GM15510 (cell line): ENCODE results near the gene SHISA6.

ENCODE experiments used
- POLR2A ChIP-seq: IDR thresholded peaks from 3 replicates; pipeline ENCODE4 v1.6.1; 2011; ENCODE audit warnings: borderline replicate concordance; ENCODE audit not compliant: insufficient read length; ENCODE audit errors: extremely low read depth

Gene SHISA6

DNA sequence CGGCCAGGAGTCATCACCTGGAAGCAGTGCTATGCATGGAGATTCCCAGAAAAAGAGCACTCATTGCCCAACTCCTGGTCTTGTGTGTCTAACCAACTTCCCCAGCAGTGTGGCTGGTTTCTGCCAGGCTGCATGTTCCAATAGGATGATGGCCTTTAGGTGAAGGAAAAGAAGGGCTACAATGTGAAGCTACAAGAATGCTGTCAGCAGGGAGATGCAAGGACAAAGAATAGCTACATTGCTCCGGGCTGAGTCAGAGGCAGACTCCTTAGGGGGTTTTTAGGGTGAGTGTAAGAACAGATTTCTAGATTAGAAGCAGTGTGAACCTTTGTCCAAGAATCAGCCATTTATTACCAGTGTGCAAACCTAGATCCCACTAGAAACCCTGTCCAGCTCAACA lies 294.2 kb downstream of the SHISA6 start:
- no peak for TF ChIP-seq POLR2A

DNA sequence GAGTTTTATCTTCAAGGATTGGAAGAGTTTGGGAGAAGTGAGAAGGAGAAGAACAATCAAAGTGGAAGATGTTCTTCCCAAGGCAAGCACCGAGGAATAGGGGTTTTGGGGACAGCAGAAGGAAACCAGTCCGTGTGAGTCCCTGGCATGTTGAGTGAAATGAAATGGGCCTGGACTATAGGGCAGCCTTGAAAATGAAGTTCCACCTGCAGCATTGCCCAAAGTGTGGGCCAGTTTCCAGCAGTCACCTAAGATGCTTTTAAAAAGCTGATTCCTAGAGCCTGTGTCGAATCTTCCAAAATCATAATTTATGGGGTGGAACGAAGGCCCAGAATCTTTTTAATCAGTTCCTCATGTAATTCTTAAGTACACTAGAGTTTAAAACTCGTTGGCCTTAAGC lies 297.4 kb downstream of the SHISA6 start:
- no peak for TF ChIP-seq POLR2A

DNA sequence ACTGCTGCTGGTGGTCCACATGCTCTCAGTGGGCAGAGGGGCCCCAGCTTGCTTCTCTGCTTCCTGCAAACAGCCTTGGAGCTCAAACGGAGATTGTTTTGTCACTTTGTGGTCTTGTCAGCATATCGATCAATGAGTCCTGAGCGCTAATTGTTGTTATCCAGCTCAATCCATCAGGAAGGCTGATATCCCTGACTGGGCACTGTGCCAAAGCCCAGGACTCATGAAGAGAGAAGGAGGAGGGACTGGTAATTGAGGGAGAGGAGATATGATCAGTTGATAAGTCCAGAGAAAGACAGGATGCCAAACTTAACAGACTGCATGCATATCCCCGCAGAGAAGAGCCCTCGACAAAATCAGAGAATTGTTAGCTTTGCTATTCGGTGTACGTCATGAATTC lies 298.6 kb downstream of the SHISA6 start:
- no peak for TF ChIP-seq POLR2A

DNA sequence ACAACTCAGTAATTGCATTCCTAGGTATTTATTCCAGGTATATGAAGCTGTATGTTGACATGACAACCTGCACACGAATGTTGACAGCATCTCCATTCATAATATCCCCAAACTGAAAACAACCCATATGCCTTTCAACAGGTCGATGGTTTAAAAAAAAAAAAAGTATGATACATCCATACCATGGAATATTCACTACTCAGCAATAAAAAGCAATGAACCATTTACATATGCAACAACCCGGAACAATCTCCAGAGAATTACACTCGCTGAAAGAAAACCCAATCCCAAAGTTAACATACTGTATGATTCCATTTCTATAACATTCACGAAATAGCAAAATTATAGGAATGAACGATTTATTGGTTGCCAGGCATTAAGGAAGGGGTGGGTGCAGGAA lies 304.0 kb downstream of the SHISA6 start:
- TF ChIP-seq POLR2A, result no peak

DNA sequence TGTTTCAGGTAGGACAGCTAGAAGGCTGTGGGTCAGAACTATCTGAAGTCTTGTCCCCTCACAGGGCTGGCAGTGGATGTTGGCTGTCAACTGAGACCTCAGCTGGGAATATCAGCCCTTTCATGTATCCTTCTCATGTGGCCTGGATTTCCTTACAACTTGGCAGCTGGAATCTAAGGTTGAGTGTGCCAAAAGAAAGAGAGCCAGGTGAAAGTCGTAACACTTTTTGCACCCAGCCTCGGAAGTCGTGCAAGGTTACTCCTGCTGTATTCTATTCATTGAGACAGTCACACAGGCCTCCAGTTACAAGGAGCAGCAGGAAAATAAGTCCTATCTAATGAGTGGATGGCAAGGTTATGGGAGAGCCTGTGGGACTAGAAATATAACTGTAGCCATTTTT lies 304.7 kb downstream of the SHISA6 start:
- TF ChIP-seq POLR2A, result no peak

DNA sequence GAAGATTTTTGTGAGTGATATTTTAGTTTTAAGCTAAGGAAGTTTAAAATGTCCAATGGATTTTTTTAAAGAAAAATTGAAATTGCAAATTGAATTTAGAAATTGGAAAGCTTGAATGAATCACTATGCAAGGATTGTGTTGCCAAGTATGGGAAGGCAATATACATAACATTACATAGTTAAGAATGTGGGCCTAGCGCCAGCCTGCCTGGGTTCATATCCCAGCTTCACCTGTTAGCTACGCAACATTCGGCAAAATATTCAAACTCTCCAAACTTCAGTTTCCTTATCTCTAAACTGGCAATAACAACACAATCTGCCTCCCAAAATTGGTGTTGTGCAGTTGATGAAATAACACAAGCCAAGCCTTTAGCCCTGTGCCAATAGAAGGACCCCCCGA lies 306.8 kb downstream of the SHISA6 start:
- no peak for TF ChIP-seq POLR2A

DNA sequence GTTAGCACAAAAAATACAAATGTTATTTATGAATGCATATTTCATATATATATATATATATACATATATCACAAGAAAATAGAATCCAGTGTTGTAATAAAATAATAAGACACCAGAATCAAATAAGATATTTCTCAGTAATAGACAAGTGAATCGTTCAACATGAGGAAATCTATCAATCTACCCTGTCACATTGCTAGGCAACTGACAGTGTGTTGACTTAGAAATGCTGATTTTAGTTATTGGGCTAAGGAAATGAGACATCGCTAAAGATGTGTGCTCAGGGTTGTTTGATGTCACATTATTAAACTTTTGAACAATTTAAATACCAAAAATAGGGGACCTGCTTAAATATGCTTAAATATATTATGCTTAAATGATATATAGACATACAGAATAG lies 307.4 kb downstream of the SHISA6 start:
- TF ChIP-seq POLR2A, result no peak

DNA sequence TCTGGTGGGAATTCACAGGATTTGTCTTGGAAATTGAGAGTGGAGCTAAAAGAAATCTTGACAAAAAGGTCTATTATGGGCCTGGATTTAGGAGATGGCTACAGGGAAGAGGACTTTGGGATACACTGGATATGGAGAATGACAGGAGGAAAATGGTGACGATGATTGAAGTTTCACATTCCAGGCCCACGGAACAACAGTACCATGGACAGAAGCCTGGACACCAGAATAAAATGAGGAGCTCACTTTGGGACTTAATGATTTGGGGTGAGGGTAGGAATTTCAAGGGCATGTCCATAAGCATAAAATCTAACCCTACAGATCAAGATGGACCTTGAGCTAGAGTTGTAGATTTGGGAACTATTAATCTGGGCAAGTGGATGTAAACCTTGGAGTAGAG lies 309.4 kb downstream of the SHISA6 start:
- TF ChIP-seq POLR2A, result no peak

DNA sequence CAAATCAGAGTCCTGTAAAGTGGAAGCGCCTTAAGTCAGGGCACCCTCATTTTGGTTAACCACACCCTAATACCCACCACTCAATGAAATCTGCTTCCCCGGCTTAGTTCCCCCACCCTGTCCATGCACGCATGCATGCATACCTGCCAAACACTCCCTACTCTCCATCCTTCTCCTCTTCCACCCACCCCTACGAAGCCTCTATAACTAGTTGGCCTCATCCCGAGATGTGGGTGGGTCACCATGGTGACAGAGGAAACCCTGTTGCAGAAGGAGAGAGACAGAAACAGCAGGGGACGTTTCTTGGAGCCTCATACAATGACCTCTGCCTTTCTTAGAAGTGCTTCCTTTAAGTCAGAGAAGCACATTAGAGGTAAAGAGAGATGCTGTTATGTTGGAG lies 310.4 kb downstream of the SHISA6 start:
- TF ChIP-seq POLR2A, result no peak

DNA sequence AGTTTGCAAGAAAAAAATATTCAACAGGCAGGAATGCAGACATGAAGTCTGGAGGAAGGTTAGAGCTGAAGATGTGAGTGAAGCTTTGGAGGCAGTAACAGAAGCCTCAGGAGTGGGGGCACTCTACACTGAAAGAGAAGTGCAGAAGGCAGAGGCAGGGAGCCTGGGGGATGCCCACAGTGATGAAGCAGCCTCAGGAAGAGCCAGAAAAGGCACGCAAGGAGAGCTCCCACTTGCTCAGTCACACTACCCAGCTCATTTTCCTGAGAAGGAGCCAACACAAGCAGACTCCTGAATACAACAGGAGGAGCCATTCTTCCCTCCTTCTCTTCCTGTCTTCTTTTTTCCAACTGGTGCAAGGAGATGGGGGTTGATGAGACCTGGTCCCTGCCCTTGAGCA lies 312.1 kb downstream of the SHISA6 start:
- TF ChIP-seq POLR2A, result no peak

DNA sequence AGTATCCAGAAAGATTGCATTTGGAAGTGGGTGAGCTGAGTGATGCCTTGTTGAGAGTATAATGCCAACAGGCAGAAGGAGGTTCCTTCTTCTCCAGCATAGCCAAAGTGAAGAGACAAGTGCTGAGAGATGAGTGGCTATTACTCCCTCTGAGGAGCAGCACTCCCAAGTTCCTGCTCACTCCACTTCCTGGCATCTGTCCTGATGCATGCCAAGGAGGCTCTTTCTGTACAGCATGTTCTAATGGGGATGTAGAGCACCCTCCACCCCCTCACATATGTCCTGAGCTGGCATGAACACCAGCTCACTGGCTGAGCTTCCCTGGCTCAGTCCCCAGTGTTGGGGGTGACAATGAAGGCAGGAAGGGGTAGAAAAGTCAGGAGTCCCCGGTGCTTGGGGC lies 313.0 kb downstream of the SHISA6 start:
- TF ChIP-seq POLR2A, result no peak

DNA sequence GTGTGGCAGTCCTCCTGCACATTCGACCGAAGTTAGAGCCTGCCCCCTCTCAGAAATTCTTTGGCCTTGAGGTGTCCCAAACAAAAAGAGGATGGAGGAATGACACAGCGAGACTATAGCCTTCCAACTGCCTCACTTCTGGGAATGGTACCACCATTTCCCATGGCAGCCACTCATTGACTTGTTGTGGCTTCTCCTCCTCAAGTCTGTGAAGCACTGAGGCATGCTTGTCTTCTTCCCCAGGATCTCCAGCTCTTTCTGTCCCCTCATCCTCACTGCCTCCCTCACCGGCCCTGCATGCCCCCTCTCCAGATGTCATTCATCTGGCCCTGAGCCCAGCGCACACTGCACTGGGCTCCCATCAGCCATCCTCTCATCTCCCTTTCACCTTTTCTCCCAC lies 313.5 kb downstream of the SHISA6 start:
- no peak for TF ChIP-seq POLR2A

DNA sequence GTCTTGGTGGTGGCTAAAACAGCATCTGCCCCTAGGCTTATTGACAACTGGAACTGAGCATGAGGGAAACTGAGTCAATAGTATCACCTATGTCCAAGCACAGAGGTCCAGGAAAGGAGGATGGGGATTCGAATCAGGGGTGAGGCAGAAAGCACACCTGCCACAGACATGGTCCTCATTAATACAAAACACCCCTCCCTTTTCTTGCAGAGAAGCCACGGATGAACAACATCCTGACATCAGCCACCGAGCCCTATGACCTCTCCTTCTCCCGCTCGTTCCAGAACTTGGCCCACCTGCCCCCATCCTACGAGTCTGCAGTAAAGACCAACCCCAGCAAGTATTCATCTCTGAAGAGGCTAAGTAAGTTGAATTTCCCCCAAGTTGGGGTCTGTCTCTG lies 314.5 kb downstream of the SHISA6 start:
- TF ChIP-seq POLR2A, result no peak

DNA sequence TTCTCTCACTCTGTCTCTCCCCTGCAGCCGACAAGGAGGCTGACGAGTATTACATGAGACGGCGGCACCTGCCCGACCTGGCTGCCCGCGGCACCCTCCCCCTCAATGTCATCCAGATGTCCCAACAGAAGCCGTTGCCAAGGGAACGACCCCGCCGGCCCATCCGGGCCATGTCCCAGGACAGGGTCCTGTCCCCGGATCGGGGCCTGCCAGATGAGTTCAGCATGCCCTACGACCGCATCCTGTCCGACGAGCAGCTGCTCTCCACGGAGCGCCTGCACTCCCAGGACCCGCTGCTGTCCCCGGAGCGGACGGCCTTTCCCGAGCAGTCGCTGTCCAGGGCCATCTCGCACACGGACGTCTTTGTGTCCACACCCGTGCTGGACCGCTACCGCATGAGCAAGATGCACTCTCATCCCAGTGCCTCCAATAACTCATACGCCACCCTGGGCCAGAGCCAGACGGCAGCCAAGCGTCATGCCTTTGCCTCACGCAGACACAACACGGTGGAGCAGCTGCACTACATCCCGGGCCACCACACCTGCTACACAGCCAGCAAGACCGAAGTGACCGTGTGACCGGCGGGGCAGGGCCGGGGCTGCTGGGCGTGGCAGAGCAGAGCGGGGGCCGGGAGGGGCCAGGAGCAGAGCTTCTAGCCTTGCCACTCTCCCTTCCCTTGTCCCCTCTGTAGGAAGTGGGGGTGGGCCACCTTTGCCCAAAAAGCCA lies 316.9 kb downstream of the SHISA6 start:
- no peak for TF ChIP-seq POLR2A

DNA sequence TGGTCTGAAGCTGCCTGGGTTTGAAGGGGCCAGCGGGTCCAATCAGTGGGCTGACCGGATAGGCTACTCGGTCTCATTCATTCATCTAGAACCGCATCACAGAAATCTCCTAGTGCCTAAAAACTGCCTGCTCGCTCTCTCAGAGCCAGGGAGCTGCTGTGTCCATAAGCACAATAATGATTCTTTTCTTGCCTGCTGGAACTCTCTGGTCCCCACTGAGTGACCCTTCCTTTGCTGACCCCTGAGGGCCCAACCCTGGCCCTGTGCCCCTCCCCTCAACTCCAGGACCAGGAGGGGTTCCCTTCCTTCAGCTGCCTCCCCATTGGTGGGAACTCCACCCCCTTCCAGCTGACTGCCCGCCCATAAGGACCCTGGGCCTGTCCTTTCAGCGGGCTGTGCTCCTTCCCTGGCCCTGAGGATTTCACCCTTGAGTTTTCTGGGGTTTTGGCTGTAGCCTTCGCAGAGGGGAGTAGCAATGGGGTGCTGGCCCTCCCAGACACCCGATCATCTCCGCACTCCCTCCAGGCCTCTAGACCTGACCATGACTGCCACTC lies 317.7 kb downstream of the SHISA6 start:
- TF ChIP-seq POLR2A, result no peak

DNA sequence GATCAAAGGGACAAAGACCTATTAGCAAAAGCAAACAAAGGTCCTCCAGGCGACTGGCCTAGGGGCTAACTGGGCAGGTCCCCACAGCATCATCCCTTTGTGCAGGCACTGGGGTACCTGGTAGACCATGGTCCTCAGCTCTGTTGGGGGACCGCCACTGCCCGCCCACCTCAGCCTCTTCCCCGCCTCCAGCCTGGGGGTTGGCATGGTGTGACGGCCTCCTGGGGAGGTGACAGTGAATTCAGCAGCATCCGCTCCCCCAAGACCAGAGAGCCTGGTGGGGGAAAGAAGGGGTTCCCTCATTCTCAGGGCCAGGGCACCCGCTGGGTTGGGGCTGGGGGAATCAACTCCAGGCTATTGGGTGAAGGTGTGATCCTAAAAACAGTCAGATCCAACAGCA lies 318.6 kb downstream of the SHISA6 start:
- TF ChIP-seq POLR2A, result no peak
